NCI-H82 (cell line): ENCODE results near the gene RFX6.
"Not testable (repeated sequence)": the region's sequence is repeated elsewhere in the genome, so short reads cannot be mapped to it uniquely, and the experiment has no call there.

Experiments
- DNase-seq: peaks from one replicate; lab custom pipeline; 2025; lab: John Stamatoyannopoulos, UW

RFX6 gene

DNA sequence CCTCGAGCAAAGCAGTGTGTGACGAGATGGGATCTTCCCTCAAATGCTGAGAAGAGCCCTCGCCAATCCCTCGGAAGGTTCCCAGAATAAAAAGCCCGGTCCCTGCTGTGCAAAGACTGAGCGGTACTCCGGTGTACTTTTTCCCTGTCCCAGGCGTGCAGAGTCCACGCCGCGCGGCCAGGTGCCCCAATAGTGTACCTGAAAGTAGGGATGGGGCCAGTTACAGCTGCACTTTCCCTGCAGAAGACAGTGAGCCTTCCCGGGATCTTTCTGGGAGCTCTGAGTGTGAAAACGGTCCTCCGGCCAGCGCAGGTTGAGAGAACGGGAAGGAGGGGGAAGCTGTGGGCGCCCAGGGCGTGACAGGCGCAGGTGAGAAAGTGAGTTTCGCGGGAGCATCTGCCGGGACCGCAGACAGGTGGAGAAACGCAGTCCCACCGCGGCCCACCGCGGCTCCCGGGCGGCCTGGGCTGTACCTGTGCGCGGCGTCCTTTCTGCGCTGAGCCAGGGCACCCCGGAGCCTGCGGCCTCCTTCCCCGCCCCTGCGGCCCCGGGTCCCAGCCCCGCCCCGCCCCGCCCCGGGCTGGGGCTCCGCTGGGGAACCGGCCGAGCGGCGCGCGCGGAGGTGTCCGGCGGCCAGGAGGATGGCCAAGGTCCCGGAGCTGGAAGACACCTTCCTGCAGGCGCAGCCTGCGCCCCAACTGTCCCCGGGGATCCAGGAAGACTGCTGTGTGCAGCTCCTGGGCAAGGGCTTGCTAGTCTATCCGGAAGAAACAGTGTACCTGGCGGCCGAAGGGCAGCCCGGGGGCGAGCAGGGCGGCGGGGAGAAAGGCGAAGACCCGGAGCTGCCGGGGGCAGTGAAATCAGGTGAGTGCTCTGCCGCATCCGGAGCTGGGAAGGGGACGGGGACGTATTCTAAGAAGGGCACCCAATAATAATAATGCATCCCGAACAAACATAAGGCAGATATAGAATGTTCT lies at the start of gene RFX6:
TSS of gene RFX6 (plus strand) at position 608 of the 977 bp plus-strand sequence. CDS start at position 642, 34 bp downstream.
- DNase-seq: no peak

GRCh38 chr6:116827561-116828240 lies 49.3 kb upstream of the RFX6 start:
- no peak for DNase-seq

- no peak for DNase-seq
Measured at GRCh38 chr6:116828983-116829382, 48.1 kb upstream of the RFX6 start, which contains the start of gene GPRC6A. Gene GPRC6A (minus strand): TSS chr6:116829083. CDS start chr6:116829013, 70 bp downstream.

DNA sequence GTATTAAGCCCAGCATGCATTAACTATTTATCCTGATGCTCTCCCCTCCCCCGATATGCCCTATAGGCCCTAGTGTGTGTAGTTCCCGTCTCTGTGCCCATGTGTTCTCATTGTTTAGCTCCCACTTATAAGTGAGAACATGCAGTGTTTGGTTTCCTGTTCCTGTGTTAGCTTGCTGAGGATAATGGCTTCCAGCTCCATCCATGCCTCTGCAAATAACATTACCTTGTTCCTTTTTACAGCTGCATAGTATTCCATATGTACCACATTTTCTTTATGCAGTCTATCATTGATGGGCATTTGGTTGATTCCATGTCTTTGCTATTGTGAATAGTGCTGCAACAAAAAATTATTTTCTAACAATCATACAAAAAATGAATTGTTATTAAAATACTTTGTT lies 42.5 kb upstream of the RFX6 start:
- DNase-seq: not testable (repeated sequence)

DNA sequence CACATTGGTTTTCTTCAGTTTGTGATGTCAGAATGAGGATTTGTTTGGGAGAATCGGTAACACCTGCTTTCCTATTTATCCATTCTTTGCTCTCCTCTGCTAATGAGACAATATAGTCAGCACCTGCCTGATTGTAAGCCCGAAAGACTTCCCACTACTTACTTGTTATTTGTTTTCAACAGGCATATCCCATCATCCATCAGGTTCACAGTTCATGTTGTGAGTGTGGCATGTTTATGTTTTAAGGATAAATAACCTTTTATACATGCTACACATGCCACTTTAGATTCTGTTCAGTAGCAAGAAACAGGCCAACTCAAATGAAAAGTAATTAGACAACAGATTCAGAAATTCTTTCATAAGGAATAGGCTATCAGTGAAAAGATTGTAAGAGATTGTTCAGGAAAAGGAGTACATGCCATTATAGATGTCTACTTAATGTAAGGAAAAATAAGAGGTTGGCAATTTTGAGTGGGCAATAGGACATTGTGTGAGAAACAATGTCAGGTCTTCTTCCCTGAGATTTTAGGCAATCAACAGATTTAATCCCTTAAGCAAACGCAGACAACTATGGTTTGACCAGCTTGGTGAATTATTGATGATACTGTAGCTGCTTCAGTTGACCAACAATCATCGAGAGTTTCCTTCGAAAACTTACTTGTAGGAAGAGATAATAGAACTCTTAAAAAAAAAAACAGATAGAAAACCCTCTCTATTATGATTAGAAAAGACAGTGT lies 40.3 kb upstream of the RFX6 start:
- DNase-seq: no peak

GRCh38 chr6:116840091-116840490 lies 37.0 kb upstream of the RFX6 start:
- no peak for DNase-seq

GRCh38 chr6:116842459-116842858 lies 34.6 kb upstream of the RFX6 start:
- no peak for DNase-seq

DNA sequence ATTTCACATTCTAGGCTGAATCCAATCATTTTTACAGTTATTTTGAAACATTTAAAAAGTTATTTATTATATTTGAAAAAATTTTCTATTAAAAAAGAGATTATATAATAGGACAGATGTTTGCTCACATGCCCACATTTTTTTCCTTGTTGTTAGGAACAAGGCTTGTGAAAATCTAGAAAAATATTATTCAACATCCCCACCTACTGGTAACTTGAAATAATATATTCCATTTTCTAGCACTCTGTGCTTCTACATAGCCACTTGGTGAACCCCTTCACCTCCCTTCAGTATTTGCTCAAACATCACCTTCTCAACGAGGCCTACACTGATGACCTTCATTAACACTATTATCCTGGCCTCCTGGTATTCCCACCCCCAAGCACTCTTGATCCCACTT lies 29.8 kb upstream of the RFX6 start:
- DNase-seq: peak; percentile 30

GRCh38 chr6:116858060-116858459 lies 19.0 kb upstream of the RFX6 start:
- no peak for DNase-seq

DNA sequence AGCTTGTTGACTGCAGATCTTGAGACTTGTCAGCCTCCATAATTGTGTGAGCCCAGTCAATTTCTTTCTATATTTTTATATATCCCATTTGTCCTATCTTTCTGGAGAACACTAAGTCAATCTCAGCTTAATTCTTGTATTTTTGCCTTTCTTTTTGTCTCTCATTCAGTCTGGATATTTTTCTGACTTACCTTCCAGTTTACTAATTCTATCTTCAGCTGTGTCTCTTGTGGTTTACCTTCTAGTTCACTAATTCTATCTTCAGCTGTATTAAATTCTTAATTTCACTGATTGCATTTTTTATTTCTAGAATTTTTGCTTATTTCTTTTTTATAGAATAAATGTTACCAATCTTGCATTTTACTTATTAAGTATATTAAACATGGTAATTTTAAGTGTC lies 17.8 kb upstream of the RFX6 start:
- no peak for DNase-seq

DNA sequence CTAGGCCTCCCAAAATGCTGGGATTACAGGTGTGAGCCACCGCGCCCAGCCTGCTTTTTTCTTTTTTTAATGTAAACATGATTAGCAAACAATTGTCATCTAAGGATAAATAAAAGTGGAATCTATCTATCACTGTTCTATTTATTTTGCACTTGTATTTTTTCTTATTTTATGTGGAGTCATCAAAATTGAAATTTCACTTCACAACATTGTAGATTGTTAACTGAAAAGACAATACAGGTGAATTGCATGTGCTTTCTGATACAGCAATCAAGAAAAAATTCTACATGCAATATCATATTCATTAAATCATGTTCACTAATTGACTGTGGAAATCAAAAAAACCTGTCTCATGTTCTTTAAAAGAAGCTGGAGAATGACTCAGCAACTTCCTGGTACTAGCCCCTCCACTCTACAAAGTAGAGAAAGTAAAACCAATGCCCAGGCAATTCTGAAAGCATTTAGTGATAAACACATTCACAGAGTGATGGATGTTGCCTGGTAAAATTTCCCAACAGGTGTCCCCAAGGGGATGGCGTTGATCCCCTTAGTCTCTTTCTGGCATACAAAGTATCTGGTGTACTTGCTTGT lies 10.7 kb upstream of the RFX6 start:
- DNase-seq: no peak

DNA sequence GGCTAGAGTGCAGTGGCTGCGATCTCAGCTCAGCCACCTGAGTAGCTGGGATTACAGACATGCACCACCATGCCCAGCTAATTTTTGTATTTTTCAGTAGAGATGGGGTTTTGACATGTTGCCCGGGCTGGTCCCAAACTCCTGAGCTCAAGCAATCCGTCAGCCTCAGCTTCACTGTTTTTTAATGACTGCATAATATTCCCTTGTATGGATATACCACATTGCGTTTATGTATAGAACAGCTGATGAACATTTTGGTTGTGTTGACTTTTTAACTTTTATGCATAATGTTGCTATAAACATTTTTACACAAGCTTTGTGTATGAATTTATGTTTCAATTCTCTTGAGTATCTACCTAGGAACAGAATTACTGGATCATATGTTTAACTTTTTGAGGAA lies 4.3 kb upstream of the RFX6 start:
- no peak for DNase-seq

GRCh38 chr6:116876107-116876506 lies 935 bp upstream of the RFX6 start:
- DNase-seq: no peak

DNA sequence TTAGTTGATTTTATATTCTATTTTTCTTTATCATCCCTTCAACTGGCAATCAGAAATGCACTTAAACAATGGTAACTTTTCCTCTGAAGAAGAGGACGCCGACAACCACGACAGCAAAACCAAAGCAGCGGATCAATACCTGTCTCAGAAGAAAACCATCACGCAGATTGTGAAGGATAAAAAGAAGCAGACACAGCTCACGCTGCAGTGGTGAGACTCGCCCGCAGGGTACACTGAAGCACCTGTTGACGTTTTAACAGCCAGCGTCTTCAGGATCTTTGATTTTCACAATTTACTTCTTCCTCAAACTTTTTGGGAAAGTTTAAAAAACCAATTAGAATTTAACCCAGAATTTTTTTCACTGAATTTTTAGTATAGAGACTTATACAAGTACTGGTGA lies 701 bp downstream of the RFX6 start:
- DNase-seq: peak; percentile 37

- no peak for DNase-seq
Measured at GRCh38 chr6:116881236-116881635, 4.2 kb downstream of the RFX6 start.

GRCh38 chr6:116883005-116883404 lies 6.0 kb downstream of the RFX6 start:
- no peak for DNase-seq

DNA sequence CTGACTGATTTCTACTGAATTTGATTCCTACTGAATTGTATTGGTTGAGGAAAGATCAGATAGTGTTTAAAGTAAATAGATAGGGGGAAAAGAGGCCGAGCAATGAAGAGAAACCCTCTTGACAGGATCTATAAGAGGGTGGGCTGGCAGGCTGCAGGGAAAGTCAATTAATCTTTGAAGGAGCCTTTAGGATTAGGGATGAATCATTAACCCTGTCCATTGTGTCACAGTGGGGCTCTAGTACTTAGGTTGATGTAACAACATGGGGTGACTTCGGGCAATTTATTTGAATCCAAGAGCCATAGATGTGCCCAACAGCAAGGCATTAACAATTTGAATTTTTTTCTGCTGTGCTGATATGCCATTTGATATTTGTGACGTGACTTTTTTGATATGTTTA lies 7.5 kb downstream of the RFX6 start:
- peak; percentile 90 for DNase-seq

- no peak for DNase-seq
Measured at GRCh38 chr6:116887168-116887567, 10.1 kb downstream of the RFX6 start.

- DNase-seq: peak; percentile 9
Measured at GRCh38 chr6:116887894-116888293, 10.9 kb downstream of the RFX6 start.

- DNase-seq: no peak
Measured at GRCh38 chr6:116888732-116889360, 11.8 kb downstream of the RFX6 start.

DNA sequence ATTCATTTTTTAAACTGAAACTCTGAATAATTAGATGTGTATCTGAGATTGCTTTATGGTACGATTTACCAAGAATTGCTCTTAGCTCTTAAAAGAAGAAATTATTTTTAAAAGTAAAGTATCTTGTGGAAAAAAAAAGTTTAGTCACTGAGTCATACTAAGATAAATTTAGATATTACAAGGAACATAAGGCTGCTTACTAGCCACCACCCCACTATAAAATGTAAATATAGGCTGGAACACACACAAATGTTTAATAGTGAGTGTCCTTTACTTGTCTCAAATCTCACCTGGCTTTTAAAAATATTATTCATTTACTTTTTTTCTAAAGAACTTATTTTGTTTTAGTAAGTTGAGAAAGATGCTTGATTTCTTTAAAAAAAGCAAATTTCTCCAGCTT lies 17.6 kb downstream of the RFX6 start:
- no peak for DNase-seq
